Activated CD4-positive, alpha-beta memory T cell treated with anti-CD3 and anti-CD28 coated beads, Interleukin-2, amount 10 ng/mL, durations not matched to agents 7 days and 5 days (primary cell): ENCODE measurements around the gene GNG8. TPM values are rescaled to one million over a fixed set of nuclear protein-coding genes. Genes with fewer than 3 reads are reported as not detected.

Experiments
- CTCF ChIA-PET: fragments of 350-600 bp; sonication (Branson Sonifier 250); formaldehyde crosslinking; loops from one replicate; lab custom pipeline; 2021; ENCODE audit warnings: antibody characterized with exemption, inconsistent platforms; lab: Charles Lee
- POLR2A ChIA-PET: fragments of 350-600 bp; sonication (Branson Sonifier 250); formaldehyde crosslinking; loops from one replicate; lab custom pipeline; 2021; ENCODE audit warnings: antibody characterized with exemption; lab: Charles Lee
- DNase-seq: peaks from one replicate; pipeline ENCODE4 v3.0.0-alpha.2; 2020
- H3K27ac Mint-ChIP-seq: one replicate; pipeline ENCODE4 v1.8.0; 2021; ENCODE audit warnings: mild to moderate bottlenecking, mixed read lengths
- H3K27me3 Mint-ChIP-seq: one replicate; pipeline ENCODE4 v1.8.0; 2021; ENCODE audit warnings: mixed read lengths
- H3K36me3 Mint-ChIP-seq: one replicate; pipeline ENCODE4 v1.8.0; 2021; ENCODE audit warnings: low read depth, mixed read lengths
- H3K4me1 Mint-ChIP-seq: one replicate; pipeline ENCODE4 v1.8.0; 2021; ENCODE audit warnings: mixed read lengths
- H3K4me3 Mint-ChIP-seq: one replicate; pipeline ENCODE4 v1.8.0; 2021; ENCODE audit warnings: mild to moderate bottlenecking, mixed read lengths
- H3K9me3 Mint-ChIP-seq: one replicate; pipeline ENCODE4 v1.8.0; 2021; ENCODE audit warnings: mixed read lengths
- total RNA-seq, 2 experiments: library from RNA; stranded (reverse); gene quantifications; one replicate each; pipeline ENCODE4 v1.2.3, GENCODE V29; 2021

GNG8 gene
- total RNA-seq, 2 experiments from 2014 or later, result 3.1 to 3.4 TPM

DNA sequence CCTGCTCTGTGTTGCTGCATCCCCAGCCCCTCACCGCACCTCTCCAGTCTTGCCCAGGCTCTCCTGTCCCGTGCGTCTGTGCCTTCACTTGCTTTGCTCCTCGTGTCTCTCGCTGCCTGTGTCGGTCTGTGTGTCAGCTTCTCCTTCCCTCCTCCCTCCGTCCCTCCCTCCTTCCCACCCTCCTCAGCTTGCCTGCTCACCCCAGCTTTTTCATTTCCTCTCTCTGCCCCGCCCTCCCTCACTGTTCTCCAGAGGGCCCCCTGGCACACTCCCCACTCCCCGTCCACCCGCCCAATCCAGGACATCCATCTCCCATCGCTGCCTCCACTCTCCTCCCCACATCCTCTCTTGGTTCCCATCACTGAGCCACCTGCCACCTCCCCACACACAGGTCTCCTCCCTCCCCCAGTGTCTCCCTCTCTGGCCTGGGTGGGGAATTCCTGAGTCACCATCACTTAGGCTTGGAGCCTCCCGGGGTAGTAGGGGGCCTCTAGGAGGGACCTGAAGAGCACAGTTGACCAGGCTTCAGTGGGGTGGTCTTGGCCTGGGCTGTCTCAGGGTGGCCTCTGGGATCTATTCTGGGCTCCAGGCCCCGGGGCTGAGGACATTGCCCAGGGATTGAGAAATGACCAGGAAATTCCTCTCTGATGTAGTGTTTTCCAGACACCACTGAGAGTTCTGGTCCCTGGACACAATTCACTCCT lies 10.9 kb downstream of the GNG8 start, which contains the start of gene PTGIR:
TSS of gene PTGIR (minus strand) at position 132 of the 704 bp plus-strand sequence. CDS start 864 bp downstream, outside the sequence.
- POLR2A ChIA-PET, result interaction anchor here (0.6 to 1.9 kb wide), 2 partner anchors 14 to 24 kb away, joined by 3 to 7 read pairs; no protein-coding TSS in a partner anchor
- Mint-ChIP-seq H3K9me3 (no peaks in the 10 kb centered on the region), H3K27ac (peak within 1 kb of the TSS; percentile 54), H3K36me3 (no peaks in the 10 kb centered on the region), H3K4me1 (peaks cover 34% of the 10 kb centered on the region), H3K27me3 (no peaks in the 10 kb centered on the region), H3K4me3 (peak within 1 kb of the TSS; percentile 71)
- CTCF ChIA-PET, result interaction anchor here (0.6 to 1.9 kb wide), 2 partner anchors 36 to 138 kb away, joined by 3 to 4 read pairs; partner anchors contain the start of gene DACT3
- DNase-seq, result peak; percentile 27

GRCh38 chr19:46623915-46624502 lies 12.0 kb downstream of the GNG8 start:
- Mint-ChIP-seq H3K27ac (peak overlapping the region; percentile 41), H3K36me3 (no peaks in the 10 kb centered on the region), H3K4me3 (peak overlapping the region; percentile 71), H3K4me1 (peaks cover 45% of the 10 kb centered on the region), H3K27me3 (no peaks in the 10 kb centered on the region), H3K9me3 (no peaks in the 10 kb centered on the region)
- no peak for DNase-seq
- ChIA-PET CTCF (interaction anchor here (1.0 to 1.9 kb wide), 2 partner anchors 10 to 37 kb away, joined by 3 to 4 read pairs; partner anchors contain the start of gene DACT3), POLR2A (interaction anchor here (0.6 to 1.9 kb wide), 2 partner anchors 10 to 12 kb away, joined by 3 to 7 read pairs; no protein-coding TSS in a partner anchor)

DNA sequence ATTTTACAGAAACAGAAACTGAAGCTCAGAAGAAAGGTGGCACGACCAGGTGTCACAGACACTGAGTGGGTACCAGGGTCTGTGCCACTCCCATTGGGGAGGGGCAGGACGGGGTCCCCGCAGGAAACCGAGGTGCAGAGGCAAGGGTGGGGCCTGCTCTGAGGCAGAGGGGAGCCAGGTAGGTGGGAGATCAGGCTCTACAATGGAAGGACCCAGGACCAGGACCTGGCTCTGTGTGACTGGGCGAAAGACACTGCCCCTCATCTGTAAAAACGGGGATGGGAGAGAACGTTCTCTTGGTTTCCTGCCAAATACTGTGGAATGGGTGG lies 13.9 kb downstream of the GNG8 start:
- H3K9me3 Mint-ChIP-seq, result no peaks in the 10 kb centered on the region
- H3K4me1 Mint-ChIP-seq, result peaks cover 57% of the 10 kb centered on the region
- no peak overlapping the region for H3K27ac Mint-ChIP-seq
- no peaks in the 10 kb centered on the region for H3K27me3 Mint-ChIP-seq
- CTCF ChIA-PET, result interaction anchor here (1.1 to 3.7 kb wide), 3 partner anchors 10 to 12 kb away, joined by 3 to 10 read pairs (median 4); no protein-coding TSS in a partner anchor
- no peak overlapping the region for H3K4me3 Mint-ChIP-seq
- POLR2A ChIA-PET, result interaction anchor here (0.8 kb wide), 1 partner anchor 20 kb away, joined by 3 read pairs; no protein-coding TSS in a partner anchor
- no peaks in the 10 kb centered on the region for H3K36me3 Mint-ChIP-seq
- no peak for DNase-seq

GRCh38 chr19:46621191-46622117 lies 14.5 kb downstream of the GNG8 start:
- ChIA-PET CTCF (interaction anchor here (1.1 to 3.7 kb wide), 2 partner anchors 9 to 12 kb away, joined by 3 to 10 read pairs; no protein-coding TSS in a partner anchor), POLR2A (interaction anchor here (0.5 to 2.5 kb wide), 3 partner anchors 12 to 483 kb away, joined by 3 to 6 read pairs (median 5); no protein-coding TSS in a partner anchor)
- Mint-ChIP-seq H3K36me3 (no peaks in the 10 kb centered on the region), H3K4me3 (no peak overlapping the region), H3K9me3 (no peaks in the 10 kb centered on the region), H3K27ac (peak overlapping the region; percentile 21), H3K27me3 (no peaks in the 10 kb centered on the region), H3K4me1 (peaks cover 63% of the 10 kb centered on the region)
- DNase-seq, result no peak

GRCh38 chr19:46620716-46621115 lies 15.3 kb downstream of the GNG8 start:
- H3K27ac Mint-ChIP-seq, result no peak overlapping the region
- POLR2A ChIA-PET, result interaction anchor here (0.5 to 2.5 kb wide), 3 partner anchors 13 to 482 kb away, joined by 3 to 6 read pairs (median 5); no protein-coding TSS in a partner anchor
- H3K4me3 Mint-ChIP-seq, result no peak overlapping the region
- peaks cover 69% of the 10 kb centered on the region for H3K4me1 Mint-ChIP-seq
- no peaks in the 10 kb centered on the region for H3K9me3 Mint-ChIP-seq
- CTCF ChIA-PET, result interaction anchor here (1.4 to 3.7 kb wide), 2 partner anchors 9 to 10 kb away, joined by 3 to 10 read pairs; no protein-coding TSS in a partner anchor
- no peak for DNase-seq
- H3K36me3 Mint-ChIP-seq, result no peaks in the 10 kb centered on the region
- H3K27me3 Mint-ChIP-seq, result no peaks in the 10 kb centered on the region

DNA sequence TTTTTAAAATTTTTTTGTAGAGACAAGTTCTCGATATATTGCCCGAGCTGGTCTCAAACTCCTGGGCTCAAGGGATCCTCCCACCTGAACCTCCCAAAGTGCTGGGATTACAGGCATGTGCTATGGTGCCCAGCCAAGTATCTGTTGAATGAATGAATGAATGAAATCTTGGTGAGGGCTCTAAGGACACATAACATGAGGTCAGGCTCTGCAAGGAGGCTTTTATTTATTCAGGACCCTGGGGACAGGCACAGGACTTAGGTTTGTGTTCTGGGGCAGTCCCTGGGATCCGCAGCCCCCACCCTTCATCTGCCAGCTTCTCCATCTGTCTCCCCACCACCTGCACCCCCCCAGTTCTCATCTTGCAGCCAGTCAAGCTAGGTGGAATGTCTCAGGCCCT lies 15.7 kb downstream of the GNG8 start:
- H3K4me3 Mint-ChIP-seq, result no peak overlapping the region
- ChIA-PET POLR2A (interaction anchor here (0.8 to 2.8 kb wide), 4 partner anchors 13 to 94 kb away, joined by 3 to 17 read pairs (median 6); partner anchors contain the start of gene CALM3), CTCF (interaction anchor here (0.5 to 3.7 kb wide), 4 partner anchors 8 to 487 kb away, joined by 3 to 10 read pairs (median 4); no protein-coding TSS in a partner anchor)
- H3K36me3 Mint-ChIP-seq, result no peaks in the 10 kb centered on the region
- DNase-seq, result no peak
- H3K4me1 Mint-ChIP-seq, result peaks cover 67% of the 10 kb centered on the region
- no peaks in the 10 kb centered on the region for H3K9me3 Mint-ChIP-seq
- no peaks in the 10 kb centered on the region for H3K27me3 Mint-ChIP-seq
- H3K27ac Mint-ChIP-seq, result peak overlapping the region; percentile 67

- H3K4me3 Mint-ChIP-seq, result no peak overlapping the region
- ChIA-PET POLR2A (interaction anchor here (0.5 to 2.8 kb wide), 5 partner anchors 11 to 1169 kb away, joined by 3 to 17 read pairs (median 3); partner anchors contain the start of genes CALM3 and DACT3), CTCF (interaction anchor here (1.1 to 7.9 kb wide), 3 partner anchors 14 to 148 kb away, joined by 3 to 136 read pairs (median 5); partner anchors contain the start of gene DACT3)
- H3K36me3 Mint-ChIP-seq, result no peaks in the 10 kb centered on the region
- H3K27ac Mint-ChIP-seq, result peak overlapping the region; percentile 67
- no peaks in the 10 kb centered on the region for H3K9me3 Mint-ChIP-seq
- no peaks in the 10 kb centered on the region for H3K27me3 Mint-ChIP-seq
- H3K4me1 Mint-ChIP-seq, result peaks cover 64% of the 10 kb centered on the region
- DNase-seq, result no peak
These were observed 17.3 kb downstream of the GNG8 start for GRCh38 chr19:46618670-46619231.

DNA sequence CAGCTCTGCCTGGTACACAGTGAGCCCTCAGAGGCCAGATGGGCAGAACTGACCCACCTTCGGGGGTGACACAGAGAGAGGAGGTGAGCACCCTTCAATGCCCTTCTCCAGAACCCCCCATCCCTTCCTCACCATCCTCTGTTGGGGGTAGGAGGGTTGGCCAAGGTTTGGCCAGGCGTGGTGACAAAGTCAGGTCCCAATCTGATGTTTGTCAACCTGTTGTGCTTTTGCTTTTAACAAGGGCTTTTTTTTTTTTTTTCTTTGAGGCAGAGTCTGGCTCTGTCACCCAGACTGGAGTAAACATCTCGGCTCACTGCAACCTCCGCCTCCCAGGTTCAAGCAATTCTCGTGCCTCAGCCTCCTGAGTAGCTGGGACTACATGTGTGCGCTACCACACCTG lies 18.4 kb downstream of the GNG8 start:
- Mint-ChIP-seq H3K36me3 (no peaks in the 10 kb centered on the region), H3K27ac (peak overlapping the region; percentile 54), H3K9me3 (no peaks in the 10 kb centered on the region), H3K27me3 (no peaks in the 10 kb centered on the region), H3K4me3 (no peak overlapping the region), H3K4me1 (peaks cover 70% of the 10 kb centered on the region)
- ChIA-PET POLR2A (interaction anchor here (0.8 to 4.3 kb wide), 3 partner anchors 16 to 47 kb away, joined by 3 to 34 read pairs (median 17); partner anchors contain the start of gene CALM3), CTCF (interaction anchor here (0.6 to 7.9 kb wide), 7 partner anchors 9 to 136 kb away, joined by 3 to 136 read pairs (median 9); partner anchors contain the start of genes CALM3 and DACT3)
- no peak for DNase-seq

DNA sequence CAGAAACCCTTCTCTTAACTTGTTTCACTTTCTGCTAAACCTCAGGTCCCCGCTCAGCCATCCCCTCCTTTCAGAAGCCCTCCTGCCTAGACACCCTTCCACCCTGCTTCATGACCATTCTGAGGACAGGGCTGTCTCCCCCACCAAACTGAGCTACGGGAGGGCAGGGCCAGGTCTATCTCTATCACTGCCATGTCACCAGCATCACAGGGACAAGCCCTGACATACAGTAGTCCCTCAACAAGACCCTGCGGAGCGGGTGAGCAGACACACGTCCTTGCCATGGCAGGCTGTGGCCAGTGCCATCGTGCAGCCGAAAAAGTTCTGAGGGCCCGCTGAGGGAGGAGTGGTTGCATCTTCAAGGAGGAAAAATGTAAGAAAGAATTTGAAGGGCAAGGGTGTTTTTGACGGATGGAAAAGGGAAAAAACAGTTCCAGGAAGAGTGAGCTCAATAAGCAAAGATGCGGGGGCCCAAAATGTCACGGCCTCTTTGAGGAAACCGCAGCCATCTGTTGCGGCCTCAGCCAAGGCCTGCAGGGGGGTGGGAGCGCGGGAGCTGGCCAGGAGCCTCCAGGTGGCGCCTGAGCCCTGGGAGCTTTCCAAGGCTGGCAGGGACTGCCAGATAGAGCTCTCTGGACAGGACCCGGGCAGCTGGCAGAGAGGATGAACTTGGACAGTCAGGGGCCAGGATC lies 19.2 kb downstream of the GNG8 start:
- no peaks in the 10 kb centered on the region for H3K9me3 Mint-ChIP-seq
- H3K4me3 Mint-ChIP-seq, result peak overlapping the region; percentile 15
- ChIA-PET CTCF (interaction anchor here (0.7 to 7.9 kb wide), 11 partner anchors 11 to 1153 kb away, joined by 3 to 136 read pairs (median 3); partner anchors contain the start of genes CALM3 and DACT3), POLR2A (interaction anchor here (0.8 to 4.3 kb wide), 3 partner anchors 14 to 48 kb away, joined by 3 to 34 read pairs (median 4); partner anchors contain the start of gene CALM3)
- H3K27me3 Mint-ChIP-seq, result no peaks in the 10 kb centered on the region
- peaks cover 70% of the 10 kb centered on the region for H3K4me1 Mint-ChIP-seq
- H3K27ac Mint-ChIP-seq, result peak overlapping the region; percentile 89
- no peaks in the 10 kb centered on the region for H3K36me3 Mint-ChIP-seq
- DNase-seq, result peak; percentile 39

- no peaks in the 10 kb centered on the region for H3K9me3 Mint-ChIP-seq
- H3K27me3 Mint-ChIP-seq, result no peaks in the 10 kb centered on the region
- H3K36me3 Mint-ChIP-seq, result peaks cover 7% of the 10 kb centered on the region
- ChIA-PET POLR2A (interaction anchor here (4.3 kb wide), 1 partner anchor 15 kb away, joined by 34 read pairs; the partner anchor contains the start of gene CALM3), CTCF (interaction anchor here (1.0 to 7.9 kb wide), 5 partner anchors 12 to 115 kb away, joined by 3 to 136 read pairs (median 3); partner anchors contain the start of genes CALM3 and DACT3)
- H3K4me1 Mint-ChIP-seq, result peaks cover 73% of the 10 kb centered on the region
- H3K27ac Mint-ChIP-seq, result peak overlapping the region; percentile 62
- H3K4me3 Mint-ChIP-seq, result no peak overlapping the region
- DNase-seq, result no peak
These were observed 20.0 kb downstream of the GNG8 start for GRCh38 chr19:46615966-46616365.
